GM12891 (cell line): Measurements from ENCODE around the gene RRM2.

ENCODE experiments used
- DNase-seq: peaks from one replicate; pipeline ENCODE4 v3.0.0; 2011; ENCODE audit warnings: low spot score; ENCODE audit not compliant: insufficient read length
- FAIRE-seq: peaks from 2 replicates; lab custom pipeline; 2011; peaks lifted over from hg19 to GRCh38; lab: Jason Lieb, UNC
- PAX5 ChIP-seq: IDR thresholded peaks from 2 replicates; pipeline ENCODE4 v1.6.1; 2011; ENCODE audit warnings: low read length, moderate library complexity, mild to moderate bottlenecking; ENCODE audit not compliant: insufficient read depth, severe bottlenecking
- POLR2A ChIP-seq: IDR thresholded peaks from 2 replicates; pipeline ENCODE4 v1.6.1; 2011; ENCODE audit warnings: low read depth, low read length, control low read depth
- POLR2AphosphoS5 ChIP-seq: IDR thresholded peaks from 2 replicates; pipeline ENCODE4 v1.6.1; 2011; ENCODE audit warnings: low read depth, low read length, control low read depth
- POU2F2 ChIP-seq: IDR thresholded peaks from 2 replicates; pipeline ENCODE4 v1.6.1; 2011; ENCODE audit warnings: low read depth, mild to moderate bottlenecking, control low read depth, low read length, moderate library complexity
- SPI1 ChIP-seq: IDR thresholded peaks from 2 replicates; pipeline ENCODE4 v1.6.1; 2011; ENCODE audit warnings: low read depth, low read length, control low read depth
- TAF1 ChIP-seq: IDR thresholded peaks from 2 replicates; pipeline ENCODE4 v1.6.1; 2011; ENCODE audit warnings: low read depth, low read length, control low read depth

Gene RRM2

DNA sequence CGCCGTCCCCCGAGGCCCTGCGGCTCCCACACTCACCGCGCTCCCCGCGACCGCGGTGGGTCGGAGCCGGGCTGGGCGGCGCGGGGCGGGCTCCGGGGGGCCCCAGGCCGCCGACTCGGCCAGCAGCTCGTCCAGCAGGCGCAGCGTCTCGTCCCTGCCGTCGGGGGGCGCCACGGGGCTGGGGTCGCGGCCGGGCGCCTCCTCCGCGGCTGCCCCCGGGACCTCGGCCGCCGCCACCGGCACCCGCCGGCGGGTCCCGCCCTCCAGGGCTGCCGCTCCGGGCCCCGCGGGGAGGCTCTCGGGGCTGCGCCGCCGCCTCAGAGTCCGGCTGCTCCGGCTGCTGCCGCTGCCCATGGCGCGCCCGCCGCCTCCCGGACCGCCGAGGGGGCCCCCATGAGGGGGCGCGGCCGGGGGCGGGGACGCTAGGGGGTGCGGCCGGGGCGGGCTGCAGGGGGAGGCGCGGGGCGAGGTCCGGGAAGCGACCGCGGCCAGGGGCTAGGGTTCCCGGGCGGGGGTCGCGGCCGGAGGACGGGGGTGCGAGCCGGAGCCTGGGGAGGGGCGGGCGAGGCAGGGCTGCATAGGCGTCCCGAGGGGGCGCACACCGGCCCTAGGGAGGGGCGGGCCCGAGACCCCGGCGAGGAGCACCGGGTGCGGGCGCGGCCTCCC lies 42.5 kb upstream of the RRM2 start, which contains the start of gene CYS1:
CYS1 (minus strand) TSS at position 542 of the 666 bp plus-strand sequence; CDS start at position 354, 188 bp downstream.
- DNase-seq (peak; percentile 66), FAIRE-seq (no peak)
- no peak for TF ChIP-seq PAX5
- no peak for TF ChIP-seq TAF1
- no peak for TF ChIP-seq POU2F2
- no peak for TF ChIP-seq SPI1
- TF ChIP-seq POLR2A, result no peak
- no peak for TF ChIP-seq POLR2AphosphoS5

DNA sequence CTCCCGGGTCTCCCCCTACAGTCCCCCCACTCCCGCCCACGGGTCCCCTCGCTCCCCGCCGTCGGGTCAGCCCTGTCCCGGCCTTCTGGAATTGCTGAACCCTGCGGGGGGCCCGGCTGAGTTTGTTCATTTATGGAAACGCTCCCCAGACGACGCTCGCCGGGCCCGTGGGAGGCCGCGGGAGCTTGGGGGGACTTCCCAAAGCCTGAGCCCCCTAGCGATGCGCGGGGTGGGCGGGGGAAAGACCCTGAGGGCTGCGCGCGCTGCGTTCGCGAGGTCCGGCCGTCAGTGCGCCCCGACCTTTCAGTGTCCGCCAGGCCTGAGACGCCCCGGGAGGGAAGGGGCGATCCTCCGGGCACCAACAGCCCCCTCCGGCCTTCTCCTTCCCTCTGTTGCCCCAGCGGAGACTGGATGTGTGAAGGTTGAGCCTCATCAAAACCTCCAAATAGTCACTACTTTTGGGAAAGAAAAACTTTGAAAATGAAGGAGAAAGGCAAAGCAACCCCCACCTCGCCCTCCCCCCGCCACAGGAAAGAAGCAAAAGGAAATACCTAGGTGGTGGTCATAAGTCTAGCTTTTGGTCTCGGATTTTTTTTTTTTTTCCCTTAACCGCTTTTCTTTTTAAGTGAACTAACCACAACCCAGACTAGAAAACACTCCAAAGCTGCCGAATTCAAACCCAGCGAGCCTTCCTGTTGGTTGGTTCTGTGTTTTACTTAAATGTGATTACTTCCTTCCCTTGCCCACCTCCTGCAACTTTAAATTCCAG lies 41.8 kb upstream of the RRM2 start:
- TF ChIP-seq POLR2A, result no peak
- no peak for TF ChIP-seq POLR2AphosphoS5
- no peak for TF ChIP-seq PAX5
- no peak for TF ChIP-seq TAF1
- no peak for TF ChIP-seq POU2F2
- TF ChIP-seq SPI1, result no peak
- DNase-seq (no peak), FAIRE-seq (no peak)

DNA sequence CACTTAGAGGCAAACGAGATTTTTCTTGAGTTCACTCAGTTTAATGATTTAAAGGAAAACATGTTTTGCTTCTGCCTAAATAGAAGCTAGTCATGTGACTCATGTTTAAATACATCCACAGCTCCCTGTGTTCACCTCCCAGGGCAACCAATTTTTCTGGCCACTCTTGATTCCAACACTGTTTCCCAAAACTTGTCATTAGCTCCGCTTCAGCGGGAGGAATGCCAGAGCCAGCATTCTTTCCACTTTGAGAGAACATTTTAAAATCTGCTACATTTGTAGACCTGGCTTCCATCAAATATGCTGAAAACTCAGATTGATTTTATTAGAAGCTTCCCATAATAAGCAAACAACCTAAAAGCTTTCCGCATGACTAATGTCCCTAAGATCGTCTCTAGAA lies 39.5 kb upstream of the RRM2 start:
- TF ChIP-seq POU2F2 (no peak), POLR2A (no peak), PAX5 (no peak)
- no peak for DNase-seq
- no peak for FAIRE-seq

DNA sequence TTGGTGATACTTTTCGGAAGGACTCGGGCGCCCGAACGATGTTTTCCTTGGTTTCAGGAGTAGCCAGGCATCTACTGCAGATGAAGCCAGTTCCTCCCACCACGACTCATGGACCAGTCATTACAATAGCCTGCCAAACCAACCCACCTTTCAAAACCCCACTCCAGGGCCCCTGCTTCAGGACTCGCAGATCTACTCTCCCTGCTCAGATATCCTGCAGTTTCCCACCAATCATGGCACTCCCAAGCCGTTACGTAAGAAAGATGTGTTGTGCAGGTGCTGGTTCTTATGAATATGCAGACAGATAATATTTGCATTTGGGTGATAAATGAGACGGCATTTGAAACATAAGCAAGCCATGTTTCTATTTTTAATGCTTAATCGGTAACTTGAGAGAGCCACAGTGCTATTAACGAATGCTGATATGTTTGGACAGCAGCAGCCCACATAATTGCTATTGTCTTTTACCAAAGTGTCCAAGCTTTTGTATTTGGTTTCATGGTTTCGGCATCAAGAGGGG lies 38.8 kb upstream of the RRM2 start:
- DNase-seq, result no peak
- FAIRE-seq, result no peak
- TF ChIP-seq TAF1 (no peak), PAX5 (no peak), POU2F2 (peak; percentile 93), SPI1 (no peak), POLR2A (no peak)

DNA sequence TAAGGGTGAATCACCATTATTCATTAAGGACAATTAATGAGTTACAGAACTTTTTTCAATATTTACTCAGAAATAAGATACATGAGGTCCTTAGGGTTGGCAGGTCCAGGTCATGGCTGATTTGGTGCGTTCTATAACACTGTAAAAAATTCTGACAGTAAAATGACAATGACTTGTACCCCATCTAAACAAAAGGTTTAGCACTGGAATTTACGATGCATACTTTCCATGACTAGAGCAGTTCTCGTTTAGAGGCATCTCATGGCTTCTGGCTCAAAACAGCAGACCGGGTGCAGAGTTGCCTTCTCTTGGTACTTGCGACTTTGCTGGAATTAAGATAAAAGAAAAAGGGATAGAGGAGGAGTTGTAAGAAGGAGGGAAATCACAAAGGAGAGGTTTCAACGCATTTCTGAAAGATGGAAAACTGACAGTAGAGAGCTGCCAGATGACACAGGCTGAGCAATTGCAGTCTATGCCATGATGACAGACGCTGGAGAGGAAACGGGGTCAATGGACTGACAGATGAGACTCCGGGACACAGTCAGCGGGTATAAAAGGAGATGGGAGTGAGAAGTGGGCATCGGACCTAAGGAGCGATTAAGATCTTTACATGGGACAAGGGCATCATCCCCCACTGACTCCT lies 38.2 kb upstream of the RRM2 start:
- TF ChIP-seq POU2F2 (no peak), POLR2AphosphoS5 (no peak), POLR2A (no peak), PAX5 (no peak), SPI1 (no peak), TAF1 (no peak)
- FAIRE-seq, result no peak
- no peak for DNase-seq

DNA sequence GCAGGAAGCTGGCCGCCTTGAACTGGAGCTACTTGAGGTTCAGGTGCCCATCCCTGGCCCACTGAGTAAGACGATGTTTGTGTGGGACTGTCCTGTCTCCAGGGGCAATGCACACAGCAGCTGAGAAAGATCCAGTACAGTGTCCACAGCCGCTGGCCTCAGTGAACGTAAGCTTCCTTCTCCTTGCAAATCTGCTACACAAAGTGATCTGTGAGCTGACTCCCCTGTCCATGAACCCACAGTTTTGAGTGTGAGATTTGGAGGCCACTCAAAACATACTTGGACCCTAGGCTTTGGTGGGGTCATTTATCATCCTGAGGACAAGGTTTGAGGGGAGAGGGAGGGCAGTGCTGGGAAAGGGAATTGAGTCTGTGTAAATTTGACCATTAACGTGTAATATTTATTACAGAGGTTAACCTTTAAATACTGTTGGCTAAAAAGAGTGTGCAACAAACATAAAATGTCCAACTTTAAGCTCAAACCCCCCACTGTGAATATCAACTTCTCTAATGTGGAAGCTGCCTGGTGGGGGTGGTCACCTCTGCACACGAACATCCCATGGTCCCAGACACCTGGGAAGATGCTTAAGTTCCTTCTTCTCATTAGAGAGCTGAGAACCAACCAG lies 37.4 kb upstream of the RRM2 start:
- FAIRE-seq (no peak), DNase-seq (no peak)
- TF ChIP-seq SPI1, result no peak
- TF ChIP-seq TAF1, result no peak
- no peak for TF ChIP-seq POLR2AphosphoS5
- TF ChIP-seq POU2F2, result no peak
- TF ChIP-seq PAX5, result no peak
- TF ChIP-seq POLR2A, result no peak

DNA sequence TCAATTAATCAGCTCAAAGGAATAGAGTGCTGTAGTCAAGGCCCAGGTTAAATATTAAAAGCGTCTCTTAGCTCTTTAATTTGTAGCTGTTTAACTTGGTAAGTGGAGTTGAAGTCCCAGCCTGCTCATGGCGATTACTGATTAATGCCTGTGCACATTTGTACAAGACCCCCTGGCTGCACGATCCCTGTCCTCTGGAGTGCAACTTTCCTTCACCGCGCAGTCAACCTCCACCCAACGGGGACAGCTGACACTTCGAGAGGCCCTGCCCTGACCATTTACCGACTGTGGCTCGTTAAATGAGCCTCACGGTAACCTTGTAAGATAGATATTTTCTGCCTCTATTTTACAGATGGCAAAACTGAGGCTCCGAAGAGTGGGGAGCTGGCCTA lies 36.9 kb upstream of the RRM2 start:
- TF ChIP-seq TAF1 (no peak), POLR2AphosphoS5 (no peak), POLR2A (no peak), POU2F2 (no peak), SPI1 (no peak), PAX5 (no peak)
- DNase-seq (no peak), FAIRE-seq (no peak)

DNA sequence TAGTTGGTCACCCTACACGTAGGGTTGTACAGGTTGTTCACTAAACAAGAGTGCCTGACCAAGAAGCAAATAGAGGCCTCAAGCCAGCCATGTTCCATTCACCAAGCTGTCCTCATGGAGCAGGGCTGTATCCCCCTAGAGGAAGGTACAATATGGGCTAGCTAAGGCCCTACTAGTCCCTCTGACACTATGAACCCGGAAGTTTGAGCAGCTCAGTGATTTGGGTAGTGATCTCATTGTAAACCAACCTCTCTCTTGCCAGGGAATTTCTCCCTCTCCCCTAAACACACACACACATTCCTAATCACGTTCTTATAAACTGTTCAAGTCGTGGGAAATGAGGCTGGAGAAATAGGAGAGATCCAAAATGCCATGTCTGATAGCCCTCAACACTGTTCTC lies 35.6 kb upstream of the RRM2 start:
- TF ChIP-seq POU2F2 (no peak), POLR2AphosphoS5 (no peak), POLR2A (no peak), PAX5 (no peak), SPI1 (no peak), TAF1 (no peak)
- no peak for DNase-seq
- no peak for FAIRE-seq

DNA sequence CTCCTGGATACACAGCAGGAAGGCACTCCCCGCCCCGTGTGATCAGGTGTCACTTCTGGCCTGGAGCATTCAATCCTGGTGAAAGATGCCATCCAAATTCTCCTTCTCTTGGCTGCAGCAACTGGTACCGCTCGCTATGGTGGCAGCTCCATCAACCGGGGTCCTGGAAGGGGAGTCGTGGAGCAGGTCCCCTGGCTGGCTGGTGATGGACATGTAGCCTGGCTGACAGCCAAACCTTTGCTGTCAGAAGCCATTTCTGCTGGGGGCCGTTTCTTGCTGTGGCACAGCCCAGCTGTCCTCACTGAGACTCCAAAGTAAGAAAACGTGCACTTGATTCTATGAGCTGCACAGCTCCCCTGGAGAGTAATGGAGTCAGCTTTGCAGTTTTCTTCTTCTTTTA lies 35.2 kb upstream of the RRM2 start:
- TF ChIP-seq POLR2AphosphoS5 (no peak), POLR2A (no peak), SPI1 (no peak), POU2F2 (no peak), PAX5 (no peak), TAF1 (no peak)
- DNase-seq (no peak), FAIRE-seq (no peak)

DNA sequence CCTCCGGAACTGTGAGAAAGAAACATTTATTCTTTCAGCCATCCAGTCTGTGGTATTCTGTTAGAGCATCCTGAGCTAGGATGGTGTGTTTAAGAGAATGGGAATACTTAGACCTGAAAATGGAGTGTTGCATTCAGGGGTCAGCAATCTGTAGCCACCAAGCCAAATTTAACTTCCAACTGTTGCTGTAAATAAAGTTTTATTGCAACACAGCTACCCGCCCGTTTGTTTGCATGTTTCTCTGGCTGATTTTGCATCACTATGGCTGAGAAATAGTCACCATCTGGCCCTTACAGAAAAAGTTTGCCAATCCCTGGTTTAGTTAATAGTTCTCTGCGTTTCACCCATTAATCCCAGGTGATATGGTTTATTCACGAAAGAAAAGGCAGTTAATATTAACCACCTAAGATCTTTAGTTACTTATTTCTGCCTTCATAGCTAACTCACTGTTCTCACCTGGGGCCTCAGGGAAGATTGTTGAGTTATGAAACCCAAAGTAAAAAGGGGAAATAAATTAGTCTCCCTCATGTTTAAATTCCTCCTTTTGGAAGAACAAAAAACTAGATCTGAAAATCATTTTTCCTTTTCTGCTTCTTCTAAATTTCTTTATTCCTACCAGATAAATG lies 32.9 kb upstream of the RRM2 start:
- TF ChIP-seq POLR2AphosphoS5, result no peak
- no peak for TF ChIP-seq POLR2A
- TF ChIP-seq POU2F2, result no peak
- no peak for TF ChIP-seq PAX5
- no peak for TF ChIP-seq SPI1
- no peak for TF ChIP-seq TAF1
- DNase-seq (no peak), FAIRE-seq (no peak)
